ENCODE results near the gene KRT37. TPM values are rescaled to one million over a fixed set of nuclear protein-coding genes. Genes with fewer than 3 reads are reported as not detected.
"Not testable (repeated sequence)": the region's sequence is repeated elsewhere in the genome, so short reads cannot be mapped to it uniquely, and the experiment has no call there.

Gene KRT37
- total RNA-seq, 8 experiments from 2014 or later, result 0.05 to 0.41 (median 0.33) TPM; not detected in 5

DNA sequence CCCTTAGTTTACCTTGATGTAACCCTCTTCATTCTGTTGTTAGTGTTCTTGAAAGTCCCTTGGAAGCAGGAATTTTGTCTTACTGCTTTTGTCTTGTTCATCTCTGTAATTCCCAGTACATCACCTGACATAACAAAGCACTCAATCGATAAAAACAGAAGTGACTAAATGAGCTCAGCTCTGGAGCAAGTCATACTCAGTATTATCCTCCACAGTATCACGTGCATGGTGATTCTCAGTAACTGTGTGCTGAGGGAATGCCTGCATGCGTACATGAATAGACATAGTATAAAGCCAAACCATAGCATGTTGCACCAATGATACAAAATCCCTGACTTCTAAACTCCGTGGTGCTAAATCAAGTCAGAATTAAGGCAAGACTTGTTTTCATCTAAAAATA, 9.2 kb upstream of the KRT37 start:
- in situ Hi-C loops (cut with MboI; ENCODE audit: low pct_unique_long_range_greater_than_20kb in 2 of 9, low sequenced_read_pairs in 9 of 9, unreplicated experiment in 9 of 9), result no loop called here
- 0 to 100% (median 50%) methylated on average over 1 to 4 of the region's 4 CpGs for WGBS, 10 experiments
- Histone ChIP-seq H3K4me1 (replicated peaks in 1 of 2) (peaks cover 12 to 21% of the 10 kb centered on the region in 2 donors), H3K4me3 (no peak overlapping the region), H3K27ac (no peak overlapping the region)
- ATAC-seq (replicated peaks in 6 of 8), result peak in 5 of 8 experiments; percentile 90 to 96 (median 95)

DNA sequence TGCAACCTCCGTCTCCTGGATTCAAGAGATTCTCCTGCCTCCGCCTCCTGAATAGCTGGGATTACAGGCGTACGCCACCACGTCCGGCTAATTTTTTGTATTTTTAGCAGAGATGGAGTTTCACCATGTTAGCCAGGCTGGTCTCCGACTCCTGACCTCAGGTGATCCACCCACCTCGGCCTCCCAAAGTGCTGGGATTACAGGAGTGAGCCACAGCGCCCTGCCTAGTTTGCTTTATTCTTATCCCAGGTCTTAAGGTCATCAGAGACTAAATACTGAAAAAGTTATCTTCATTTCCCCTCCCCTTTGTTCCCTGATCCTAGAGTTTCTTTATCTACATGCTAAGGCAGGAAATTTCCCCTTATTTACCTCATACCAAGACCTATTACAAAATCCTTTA, 6.0 kb upstream of the KRT37 start:
- in situ Hi-C loops (cut with MboI; ENCODE audit: low pct_unique_long_range_greater_than_20kb in 2 of 9, low sequenced_read_pairs in 9 of 9, unreplicated experiment in 9 of 9); ATAC-seq (replicated peaks in 6 of 8); H3K4me3 ChIP-seq; H3K27ac ChIP-seq: not testable (repeated sequence)
- peaks cover 12 to 21% of the 10 kb centered on the region in 2 donors for H3K4me1 ChIP-seq (replicated peaks in 1 of 2)
- 39 to 100% (median 88%) methylated on average over 1 to 9 of the region's 9 CpGs for WGBS, 10 experiments

DNA sequence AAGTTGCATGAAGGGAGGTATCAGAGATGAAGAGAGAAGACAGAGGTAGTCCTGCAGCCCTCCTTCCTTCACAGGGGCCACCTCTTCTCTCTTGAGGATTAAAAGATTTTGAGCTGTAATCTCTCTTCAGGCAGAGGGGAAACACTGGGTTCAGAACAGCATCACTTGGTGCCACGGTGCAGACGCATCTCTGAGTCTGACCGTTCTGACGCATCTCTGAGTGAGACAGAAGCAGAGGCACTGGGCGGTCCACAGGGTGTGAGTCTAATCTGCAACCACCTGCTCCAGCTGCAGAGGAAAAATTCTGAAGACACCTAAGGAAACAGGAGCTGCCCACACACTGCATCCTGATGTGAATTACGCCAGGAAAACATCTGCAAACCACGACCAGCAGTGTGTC, 5.3 kb upstream of the KRT37 start:
- 0 to 100% (median 86%) methylated on average over 1 to 4 of the region's 7 CpGs; no CpG with 5 or more reads in 3 of the 10 experiments for WGBS, 10 experiments
- ATAC-seq (replicated peaks in 6 of 8), result no peak
- H3K4me1 ChIP-seq (replicated peaks in 1 of 2), result peaks cover 11 to 18% of the 10 kb centered on the region in 2 donors
- H3K4me3 ChIP-seq, result no peak overlapping the region
- in situ Hi-C loops (cut with MboI; ENCODE audit: low pct_unique_long_range_greater_than_20kb in 2 of 9, low sequenced_read_pairs in 9 of 9, unreplicated experiment in 9 of 9), result no loop called here
- no peak overlapping the region for H3K27ac ChIP-seq

DNA sequence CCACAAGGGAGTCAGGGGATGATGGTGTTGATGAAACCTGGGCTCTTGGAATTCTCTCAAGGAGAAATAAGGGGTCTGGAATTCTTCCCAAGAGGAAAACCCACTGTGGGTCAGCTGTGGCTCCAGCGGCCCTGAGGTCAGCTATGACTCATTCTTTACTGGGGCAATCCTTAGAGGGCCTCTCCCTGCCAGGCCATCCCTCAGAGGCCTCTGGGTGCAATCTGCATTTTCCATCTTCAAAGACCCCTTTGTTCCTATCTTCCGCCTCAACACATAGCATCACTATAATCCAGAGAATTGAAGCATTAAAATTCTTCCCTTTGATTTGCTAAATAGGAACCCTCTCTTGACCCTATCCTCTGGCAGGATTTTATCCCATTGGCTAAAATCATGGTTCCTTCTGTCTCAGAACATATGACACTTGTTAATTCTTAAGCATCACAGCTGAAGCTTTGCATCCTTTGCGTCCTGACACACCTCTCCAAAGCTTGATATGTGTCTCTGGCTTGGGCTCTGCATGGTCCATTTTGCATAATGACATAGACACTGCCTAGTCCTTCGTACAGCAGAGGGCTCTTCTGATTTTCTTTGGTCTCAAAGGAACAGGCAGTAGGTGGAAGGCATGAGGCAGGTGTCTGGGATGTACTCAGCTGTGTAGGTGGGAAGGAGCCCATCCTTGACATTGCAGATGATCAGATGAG, 4.4 kb upstream of the KRT37 start:
- WGBS, 10 experiments, result 0 to 80% (median 38%) methylated on average over 1 to 3 of the region's 4 CpGs; no CpG with 5 or more reads in 2 of the 10 experiments
- H3K27ac ChIP-seq, result peak overlapping the region in 1 of 2 donors; percentile 33
- in situ Hi-C loops (cut with MboI; ENCODE audit: low pct_unique_long_range_greater_than_20kb in 2 of 9, low sequenced_read_pairs in 9 of 9, unreplicated experiment in 9 of 9), result no loop called here

DNA sequence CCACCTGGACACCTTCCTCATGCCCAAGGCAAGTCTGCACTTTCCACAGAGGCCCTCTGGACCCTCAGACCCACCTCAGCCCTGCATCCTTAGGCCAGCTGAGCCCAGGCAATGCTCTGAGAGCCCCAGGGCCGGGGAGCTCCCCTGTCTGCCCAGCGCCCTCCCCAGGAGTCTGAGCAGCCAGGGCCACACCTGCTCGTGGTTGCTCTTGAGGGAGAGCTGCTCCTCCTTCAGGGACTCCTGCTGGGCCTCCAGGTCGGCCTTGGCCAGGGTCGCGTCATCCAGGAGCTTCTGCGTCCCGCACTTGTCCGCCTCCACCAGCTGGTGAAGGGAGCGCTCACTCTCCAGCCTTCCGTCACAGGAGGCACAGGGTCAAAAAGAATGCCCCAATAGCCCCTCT, 1.8 kb downstream of the KRT37 start:
- H3K27ac ChIP-seq; ATAC-seq (replicated peaks in 6 of 8); H3K4me1 ChIP-seq (replicated peaks in 1 of 2); H3K4me3 ChIP-seq: not testable (repeated sequence)
- in situ Hi-C loops (cut with MboI; ENCODE audit: low pct_unique_long_range_greater_than_20kb in 2 of 9, low sequenced_read_pairs in 9 of 9, unreplicated experiment in 9 of 9), result loop anchor here in 1 of 9 experiments (25.0 kb wide), 1 partner anchor 90 kb away; the partner anchor contains the start of genes KRT13 and KRT15
- WGBS, 10 experiments, result 77 to 83% methylated on average over 6 to 8 of the region's 11 CpGs; no CpG with 5 or more reads in 8 of the 10 experiments

More for the DNA sequence above, 4.4 kb upstream of the KRT37 start:
- ATAC-seq (replicated peaks in 6 of 8), result peak in 6 of 8 experiments; percentile 60 to 83 (median 78)
- peaks cover 3 to 8% of the 10 kb centered on the region in 2 donors for H3K4me1 ChIP-seq (replicated peaks in 1 of 2)
- no peak overlapping the region for H3K4me3 ChIP-seq

DNA sequence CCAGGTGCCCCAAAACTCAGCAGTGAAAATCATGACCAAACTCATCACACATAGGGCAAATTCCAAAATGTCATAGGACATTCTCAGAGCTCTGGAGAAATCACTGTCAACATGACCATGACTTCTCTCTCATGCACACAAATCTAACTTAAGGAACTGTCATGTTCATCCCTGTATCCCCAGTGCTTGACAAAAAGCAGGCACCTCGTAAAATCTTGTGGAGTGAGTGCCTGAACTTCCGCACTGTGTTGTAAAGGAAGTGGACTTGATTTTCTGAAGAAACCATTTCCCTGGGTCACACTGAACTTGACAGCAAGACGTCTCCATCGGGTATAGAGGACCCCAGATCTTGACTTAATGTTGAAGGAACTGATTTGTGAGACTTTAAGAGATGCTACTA, 2.8 kb downstream of the KRT37 start:
- WGBS, 10 experiments, result 42 to 100% (median 73%) methylated on average over 1 to 4 of the region's 4 CpGs; no CpG with 5 or more reads in 6 of the 10 experiments
- in situ Hi-C loops (cut with MboI; ENCODE audit: low pct_unique_long_range_greater_than_20kb in 2 of 9, low sequenced_read_pairs in 9 of 9, unreplicated experiment in 9 of 9), result loop anchor here in 1 of 9 experiments (25.0 kb wide), 1 partner anchor 91 kb away; the partner anchor contains the start of genes KRT13 and KRT15
- H3K4me1 ChIP-seq (replicated peaks in 1 of 2), result peaks cover 0 to 3% of the 10 kb centered on the region in 2 donors
- ATAC-seq (replicated peaks in 6 of 8), result no peak
- H3K4me3 ChIP-seq, result no peak overlapping the region
- H3K27ac ChIP-seq, result no peak overlapping the region

DNA sequence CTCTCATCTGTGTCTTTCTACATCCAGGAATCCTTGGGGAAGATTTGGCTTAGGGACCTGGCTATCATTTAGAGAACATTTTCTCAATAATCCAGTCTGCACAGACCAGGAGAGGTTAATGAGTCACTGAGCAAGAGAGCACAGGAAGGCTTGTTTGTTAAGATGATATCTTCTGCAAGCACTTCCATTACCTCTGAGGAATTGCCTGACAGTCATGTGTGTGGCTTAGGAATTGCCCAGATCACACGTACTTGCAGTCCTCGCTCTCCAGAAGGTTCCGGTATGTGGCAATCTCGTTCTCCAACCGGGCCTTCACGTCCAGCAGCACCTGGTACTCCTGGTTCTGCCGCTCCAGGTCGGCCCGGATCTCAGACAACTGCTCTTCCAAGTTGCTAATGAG, 3.3 kb downstream of the KRT37 start:
- H3K4me1 ChIP-seq (replicated peaks in 1 of 2), result peaks cover 0 to 8% of the 10 kb centered on the region in 2 donors
- ATAC-seq (replicated peaks in 6 of 8), result no peak
- no peak overlapping the region for H3K27ac ChIP-seq
- WGBS, 10 experiments, result 29 to 90% (median 83%) methylated on average over 1 to 6 of the region's 9 CpGs; no CpG with 5 or more reads in 3 of the 10 experiments
- no peak overlapping the region for H3K4me3 ChIP-seq
- in situ Hi-C loops (cut with MboI; ENCODE audit: low pct_unique_long_range_greater_than_20kb in 2 of 9, low sequenced_read_pairs in 9 of 9, unreplicated experiment in 9 of 9), result loop anchor here in 1 of 9 experiments (25.0 kb wide), 1 partner anchor 91 kb away; the partner anchor contains the start of genes KRT13 and KRT15

DNA sequence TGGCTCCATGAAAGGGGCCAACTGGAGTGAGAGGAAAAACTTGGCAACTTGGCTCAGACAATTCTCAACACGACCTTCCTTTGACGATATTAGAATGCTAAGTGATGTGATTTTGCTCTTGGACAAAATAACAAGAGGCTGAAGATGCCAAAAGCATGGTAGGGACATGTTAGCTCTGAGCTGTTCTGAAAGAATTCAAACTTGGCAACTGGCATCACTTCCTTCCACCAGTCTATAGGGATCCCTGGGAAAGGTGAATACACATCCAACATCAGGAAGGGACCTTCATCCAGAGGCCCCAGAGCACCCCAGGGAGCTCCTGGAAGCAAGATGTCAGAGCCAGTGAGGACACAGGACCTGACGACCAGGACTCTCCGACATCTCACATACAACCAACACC, 4.3 kb downstream of the KRT37 start:
- ATAC-seq (replicated peaks in 6 of 8), result no peak
- H3K27ac ChIP-seq, result no peak overlapping the region
- H3K4me3 ChIP-seq, result no peak overlapping the region
- 20 to 100% (median 78%) methylated on average over 1 to 4 of the region's 4 CpGs; no CpG with 5 or more reads in 2 of the 10 experiments for WGBS, 10 experiments
- in situ Hi-C loops (cut with MboI; ENCODE audit: low pct_unique_long_range_greater_than_20kb in 2 of 9, low sequenced_read_pairs in 9 of 9, unreplicated experiment in 9 of 9), result loop anchor here in 1 of 9 experiments (25.0 kb wide), 1 partner anchor 92 kb away; the partner anchor contains the start of genes KRT13 and KRT15
- peaks cover 0 to 13% of the 10 kb centered on the region in 2 donors for H3K4me1 ChIP-seq (replicated peaks in 1 of 2)

DNA sequence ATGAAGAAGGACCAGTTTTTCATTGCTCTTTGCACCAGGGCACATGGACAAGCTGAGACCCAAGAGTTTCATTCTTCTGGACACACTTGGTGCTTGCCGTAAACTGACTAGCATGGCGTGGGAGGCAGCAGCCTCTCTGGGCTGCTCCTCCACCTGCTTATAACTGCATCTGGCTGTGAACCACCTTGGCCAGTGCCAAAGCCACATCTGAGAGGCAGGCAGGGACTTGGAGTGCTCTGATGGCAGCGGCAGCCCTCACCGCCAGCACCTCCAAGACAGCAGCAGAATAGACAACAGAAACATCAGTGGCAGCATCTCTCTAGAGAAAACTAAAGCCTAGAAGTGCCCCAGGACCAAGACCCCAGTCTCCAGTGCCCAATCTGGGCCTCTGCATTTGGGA, 4.7 kb downstream of the KRT37 start:
- no peak overlapping the region for H3K4me3 ChIP-seq
- in situ Hi-C loops (cut with MboI; ENCODE audit: low pct_unique_long_range_greater_than_20kb in 2 of 9, low sequenced_read_pairs in 9 of 9, unreplicated experiment in 9 of 9), result loop anchor here in 1 of 9 experiments (25.0 kb wide), 1 partner anchor 93 kb away; the partner anchor contains the start of genes KRT13 and KRT15
- WGBS, 10 experiments, result 75 to 100% (median 95%) methylated on average over 1 to 4 of the region's 4 CpGs; no CpG with 5 or more reads in 3 of the 10 experiments
- H3K27ac ChIP-seq, result no peak overlapping the region
- ATAC-seq (replicated peaks in 6 of 8), result no peak
- peaks cover 0 to 13% of the 10 kb centered on the region in 2 donors for H3K4me1 ChIP-seq (replicated peaks in 1 of 2)

DNA sequence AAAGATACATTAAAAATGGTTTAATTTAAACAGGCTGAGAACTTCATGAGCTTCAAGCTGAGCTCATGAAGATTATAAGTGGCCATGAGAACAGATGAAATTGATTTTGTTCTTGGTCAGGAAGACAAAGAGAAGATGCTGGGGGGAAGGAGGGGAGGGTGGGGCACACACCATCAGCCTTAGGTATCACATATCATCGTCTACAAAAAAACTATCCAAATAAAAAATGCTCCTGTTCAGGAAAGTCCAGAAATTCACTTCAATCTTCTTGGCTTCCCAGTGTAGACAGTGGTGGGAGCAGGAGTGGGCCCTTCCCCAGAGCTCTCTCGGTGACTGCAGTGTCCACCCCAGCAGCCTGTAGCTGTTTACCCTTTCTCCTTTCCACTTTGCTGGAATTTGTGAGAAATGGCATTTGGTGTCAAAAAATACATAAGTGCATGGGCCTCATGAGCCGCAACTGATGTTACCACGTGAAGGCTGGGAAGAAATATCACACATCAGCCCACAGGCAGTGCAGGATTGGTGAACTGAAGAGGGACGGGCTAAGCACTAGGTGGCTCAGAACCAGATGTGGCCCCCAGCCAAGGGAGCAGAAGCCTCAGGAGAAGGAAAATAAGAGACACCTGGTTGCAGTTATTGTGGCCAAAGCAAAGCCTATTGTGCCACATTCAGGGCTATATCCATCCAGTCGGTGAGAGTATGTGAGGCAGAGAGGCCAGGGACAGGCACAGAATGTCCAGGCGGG, 6.1 kb downstream of the KRT37 start:
- 50 to 100% (median 89%) methylated on average over 1 to 5 of the region's 7 CpGs; no CpG with 5 or more reads in 3 of the 10 experiments for WGBS, 10 experiments

DNA sequence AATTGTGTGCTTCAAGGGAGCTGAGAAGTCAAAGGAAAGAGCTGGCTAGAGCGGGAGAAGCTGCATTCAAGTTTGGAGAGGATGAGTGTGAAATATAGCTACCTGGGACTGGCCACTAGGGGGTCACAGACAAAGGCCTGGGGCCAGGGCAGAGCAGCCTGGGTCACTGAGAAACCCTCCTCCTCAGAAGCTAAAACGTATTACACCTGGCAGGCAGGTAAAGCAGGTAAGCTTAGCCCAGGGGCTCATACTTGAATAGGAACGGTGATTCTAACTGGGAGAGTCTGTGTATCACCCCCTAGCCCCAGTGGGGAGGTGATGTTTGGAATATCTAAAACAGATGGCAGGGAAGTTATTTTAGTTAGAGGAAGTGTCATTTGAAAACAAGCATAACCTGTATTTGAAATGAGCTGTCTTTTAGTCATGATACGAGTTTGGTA, 6.8 kb downstream of the KRT37 start:
- H3K27ac ChIP-seq, result no peak overlapping the region
- WGBS, 10 experiments, result 10 to 89% (median 58%) methylated on average over 1 to 4 of the region's 4 CpGs

More for the DNA sequence above, 6.1 kb downstream of the KRT37 start:
- H3K4me3 ChIP-seq, result no peak overlapping the region
- in situ Hi-C loops (cut with MboI; ENCODE audit: low pct_unique_long_range_greater_than_20kb in 2 of 9, low sequenced_read_pairs in 9 of 9, unreplicated experiment in 9 of 9), result loop anchor here in 1 of 9 experiments (25.0 kb wide), 1 partner anchor 94 kb away; the partner anchor contains the start of genes KRT13 and KRT15
- peaks cover 2 to 16% of the 10 kb centered on the region in 2 donors for H3K4me1 ChIP-seq (replicated peaks in 1 of 2)
- ATAC-seq (replicated peaks in 6 of 8), result no peak
- no peak overlapping the region for H3K27ac ChIP-seq

DNA sequence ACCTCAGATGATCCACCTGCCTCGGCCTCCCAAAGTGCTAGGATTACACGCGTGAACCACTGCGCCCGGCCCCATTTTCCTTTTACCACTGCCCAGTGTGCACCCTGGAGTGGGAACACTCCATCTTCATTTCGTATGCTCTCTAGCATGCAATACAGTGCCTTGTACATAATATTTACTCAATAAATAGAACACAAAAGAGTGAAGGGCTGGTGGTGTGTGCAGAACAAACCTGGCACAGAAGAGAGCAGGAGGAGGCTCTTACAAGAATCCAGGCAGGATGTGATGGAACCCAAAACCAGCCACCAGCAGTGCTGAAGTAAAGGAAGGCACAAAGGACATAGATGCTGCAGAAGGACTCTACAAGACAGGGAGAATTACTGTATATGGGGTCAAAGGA, 7.3 kb downstream of the KRT37 start:
- ATAC-seq (replicated peaks in 6 of 8), result peak in 1 of 8 experiments; percentile 70
- WGBS, 10 experiments, result 71 to 100% (median 98%) methylated on average over 1 to 5 of the region's 6 CpGs; no CpG with 5 or more reads in 5 of the 10 experiments
- in situ Hi-C loops (cut with MboI; ENCODE audit: low pct_unique_long_range_greater_than_20kb in 2 of 9, low sequenced_read_pairs in 9 of 9, unreplicated experiment in 9 of 9), result loop anchor here in 1 of 9 experiments (25.0 kb wide), 1 partner anchor 95 kb away; the partner anchor contains the start of genes KRT13 and KRT15

More for the DNA sequence above, 6.8 kb downstream of the KRT37 start:
- ATAC-seq (replicated peaks in 6 of 8), result no peak
- in situ Hi-C loops (cut with MboI; ENCODE audit: low pct_unique_long_range_greater_than_20kb in 2 of 9, low sequenced_read_pairs in 9 of 9, unreplicated experiment in 9 of 9), result loop anchor here in 1 of 9 experiments (25.0 kb wide), 1 partner anchor 95 kb away; the partner anchor contains the start of genes KRT13 and KRT15
- H3K4me1 ChIP-seq (replicated peaks in 1 of 2), result peaks cover 5 to 16% of the 10 kb centered on the region in 2 donors
- no peak overlapping the region for H3K4me3 ChIP-seq

More for the DNA sequence above, 7.3 kb downstream of the KRT37 start:
- no peak overlapping the region for H3K4me3 ChIP-seq
- H3K27ac ChIP-seq, result no peak overlapping the region
- H3K4me1 ChIP-seq (replicated peaks in 1 of 2), result peaks cover 5 to 16% of the 10 kb centered on the region in 2 donors

Data from motor neuron (in vitro differentiated cells).